ENCODE measurements around the gene COL23A1. TPM values are rescaled to one million over a fixed set of nuclear protein-coding genes. Genes with fewer than 3 reads are reported as not detected.

Gene COL23A1
- total and polyA plus RNA-seq, 2 donors (not counting 1 experiment from before 2014, with no cell fraction given) = not detected

- Histone ChIP-seq H3K27me3 (ENCODE audit: control insufficient read depth, insufficient read depth, low read length) (no peaks in the 10 kb centered on the region), H3K4me2 (ENCODE audit: extremely low read depth, insufficient read depth, low read length) (no peak overlapping the region), H3K4me3 (replicated peaks in 1 of 4; ENCODE audit: control extremely low read depth in 1 of 4, insufficient read depth in 1 of 4, low read depth in 3 of 4, low read length in 4 of 4) (no peak overlapping the region), H4K20me1 (ENCODE audit: control insufficient read depth, extremely low read depth, insufficient read depth, low read length) (no peaks in the 10 kb centered on the region), H2AFZ (ENCODE audit: low read length) (no peak overlapping the region), H3K36me3 (ENCODE audit: control insufficient read depth, insufficient read depth, low read length) (no peaks in the 10 kb centered on the region), H3K27ac (ENCODE audit: insufficient read depth, low read length) (no peak overlapping the region), H3K9me3 (ENCODE audit: control insufficient read depth, insufficient read depth, low read depth, low read length) (no peaks in the 10 kb centered on the region), H3K4me1 (ENCODE audit: control insufficient read depth, extremely low read depth, insufficient read depth, low read length) (no peaks in the 10 kb centered on the region), H3K79me2 (ENCODE audit: control insufficient read depth, insufficient read depth, low read length) (no peaks in the 10 kb centered on the region), H3K9ac (ENCODE audit: insufficient read depth, low read length) (no peak overlapping the region)
- no peak for DNase-seq (ENCODE audit: low read depth in 2 of 2)
- TF ChIP-seq CTCF (conservative IDR thresholded peaks at IDR 0.05 in 1 of 2, IDR thresholded peaks at IDR 0.05 in 1 of 2; ENCODE audit: low read depth in 1 of 2, low read length in 2 of 2) (no peak), EZH2 (IDR thresholded peaks at IDR 0.05; ENCODE audit: low read length, missing control alignments) (no peak)
Observed at GRCh38 chr5:178314961-178315820, 275.0 kb downstream of the COL23A1 start.

GRCh38 chr5:178314061-178314660, 276.0 kb downstream of the COL23A1 start:
- H3K27ac ChIP-seq (ENCODE audit: insufficient read depth, low read length) = no peak overlapping the region
- H3K9me3 ChIP-seq (ENCODE audit: control insufficient read depth, insufficient read depth, low read depth, low read length) = no peaks in the 10 kb centered on the region
- no peak overlapping the region for H3K4me3 ChIP-seq (replicated peaks in 1 of 4; ENCODE audit: control extremely low read depth in 1 of 4, insufficient read depth in 1 of 4, low read depth in 3 of 4, low read length in 4 of 4)
- H2AFZ ChIP-seq (ENCODE audit: low read length) = no peak overlapping the region
- H4K20me1 ChIP-seq (ENCODE audit: control insufficient read depth, extremely low read depth, insufficient read depth, low read length) = no peaks in the 10 kb centered on the region
- no peak overlapping the region for H3K4me2 ChIP-seq (ENCODE audit: extremely low read depth, insufficient read depth, low read length)
- no peaks in the 10 kb centered on the region for H3K36me3 ChIP-seq (ENCODE audit: control insufficient read depth, insufficient read depth, low read length)
- no peak for DNase-seq (ENCODE audit: low read depth in 2 of 2)
- TF ChIP-seq EZH2 (IDR thresholded peaks at IDR 0.05; ENCODE audit: low read length, missing control alignments) (no peak), CTCF (conservative IDR thresholded peaks at IDR 0.05 in 1 of 2, IDR thresholded peaks at IDR 0.05 in 1 of 2; ENCODE audit: low read depth in 1 of 2, low read length in 2 of 2) (no peak)
- H3K27me3 ChIP-seq (ENCODE audit: control insufficient read depth, insufficient read depth, low read length) = no peaks in the 10 kb centered on the region
- H3K79me2 ChIP-seq (ENCODE audit: control insufficient read depth, insufficient read depth, low read length) = no peaks in the 10 kb centered on the region
- H3K4me1 ChIP-seq (ENCODE audit: control insufficient read depth, extremely low read depth, insufficient read depth, low read length) = no peaks in the 10 kb centered on the region
- no peak overlapping the region for H3K9ac ChIP-seq (ENCODE audit: insufficient read depth, low read length)

- Histone ChIP-seq H3K79me2 (ENCODE audit: control insufficient read depth, insufficient read depth, low read length) (no peaks in the 10 kb centered on the region), H3K9me3 (ENCODE audit: control insufficient read depth, insufficient read depth, low read depth, low read length) (no peaks in the 10 kb centered on the region), H3K4me2 (ENCODE audit: extremely low read depth, insufficient read depth, low read length) (no peak overlapping the region), H3K27me3 (ENCODE audit: control insufficient read depth, insufficient read depth, low read length) (no peaks in the 10 kb centered on the region), H3K36me3 (ENCODE audit: control insufficient read depth, insufficient read depth, low read length) (no peaks in the 10 kb centered on the region), H3K9ac (ENCODE audit: insufficient read depth, low read length) (no peak overlapping the region), H2AFZ (ENCODE audit: low read length) (no peak overlapping the region), H3K27ac (ENCODE audit: insufficient read depth, low read length) (no peak overlapping the region), H3K4me3 (replicated peaks in 1 of 4; ENCODE audit: control extremely low read depth in 1 of 4, insufficient read depth in 1 of 4, low read depth in 3 of 4, low read length in 4 of 4) (no peak overlapping the region), H4K20me1 (ENCODE audit: control insufficient read depth, extremely low read depth, insufficient read depth, low read length) (no peaks in the 10 kb centered on the region), H3K4me1 (ENCODE audit: control insufficient read depth, extremely low read depth, insufficient read depth, low read length) (no peaks in the 10 kb centered on the region)
- DNase-seq (ENCODE audit: low read depth in 2 of 2) = no peak
- no peak for TF ChIP-seq CTCF (conservative IDR thresholded peaks at IDR 0.05 in 1 of 2, IDR thresholded peaks at IDR 0.05 in 1 of 2; ENCODE audit: low read depth in 1 of 2, low read length in 2 of 2)
- TF ChIP-seq EZH2 (IDR thresholded peaks at IDR 0.05; ENCODE audit: low read length, missing control alignments) = no peak
Observed at GRCh38 chr5:178313316-178313715, 276.9 kb downstream of the COL23A1 start.

Measured in fibroblast of lung (primary cell).